Transverse colon (tissue), 4 donors: Measurements from ENCODE around the gene AGPS. TPM values are rescaled to one million over a fixed set of nuclear protein-coding genes. Genes with fewer than 3 reads are reported as not detected.

Source experiments
- DNase-seq: peaks from one replicate; pipeline ENCODE4 v3.0.0-alpha.2; 2019
- H3K27ac ChIP-seq, 4 donors: fragments of 200-600 bp; sonication (generic); 2 replicates each; pipeline ENCODE4 v1.5.1; 2016 to 2018; ENCODE audit warnings: inconsistent platforms in 4 of 4
- H3K27me3 ChIP-seq: fragments of 200-600 bp; sonication (generic); 2 replicates; pipeline ENCODE4 v1.5.1; 2017; ENCODE audit warnings: inconsistent platforms
- H3K36me3 ChIP-seq, 4 donors: fragments of 200-600 bp; sonication (generic); 2 replicates each; pipeline ENCODE4 v1.5.1; 2017 to 2019; ENCODE audit warnings: inconsistent platforms in 4 of 4
- H3K4me1 ChIP-seq, 4 donors: fragments of 200-600 bp; sonication (generic); 2 replicates each; pipeline ENCODE4 v1.5.1; 2017 to 2020; ENCODE audit warnings: inconsistent platforms in 4 of 4
- H3K4me3 ChIP-seq, 4 donors: fragments of 200-600 bp; sonication (generic); 1 replicate in 1 of 4; 2 replicates in 3 of 4; pipeline versions ENCODE4 v1.5.1 to v1.6.1; 2017 to 2019; ENCODE audit warnings: inconsistent platforms in 4 of 4
- H3K9me3 ChIP-seq, 2 donors: fragments of 200-600 bp; sonication (generic); 2 replicates each; pipeline ENCODE4 v1.5.1; 2017 to 2019; ENCODE audit warnings: inconsistent platforms in 2 of 2
- CTCF ChIP-seq, 5 experiments: fragments of 200-600 bp in 3 of 5; fragments of 450-650 bp in 2 of 5; sonication (generic) in 3 of 5; IDR thresholded peaks; 1 replicate in 2 of 5; 2 replicates in 3 of 5; pipeline ENCODE4 v1.5.1; 2016 to 2017; ENCODE audit warnings: antibody characterized with exemption in 5 of 5, inconsistent platforms in 3 of 5, mild to moderate bottlenecking in 2 of 5, moderate library complexity in 1 of 5
- EP300 ChIP-seq: sonication (generic); formaldehyde crosslinking; IDR thresholded peaks from one replicate; pipeline ENCODE4 v1.6.1; 2017; ENCODE audit warnings: antibody characterized with exemption, low read depth
- POLR2A ChIP-seq: fragments of 450-650 bp; IDR thresholded peaks from one replicate; pipeline ENCODE4 v1.6.1; 2016; ENCODE audit warnings: antibody characterized with exemption, mild to moderate bottlenecking, moderate library complexity
- POLR2AphosphoS5 ChIP-seq, 3 donors: sonication (generic); formaldehyde crosslinking; IDR thresholded peaks; one replicate each; pipeline ENCODE4 v1.6.1; 2016; ENCODE audit warnings: antibody characterized with exemption in 3 of 3
- WGBS, 2 donors: methylation state at CpG; one replicate each; pipeline ENCODE4 v1.1.5; 2018; ENCODE audit warnings: low coverage in 1 of 2; 5-methylcytosine and 5-hydroxymethylcytosine counted together
- in situ Hi-C, 4 donors: fragments of 200-750 bp; cut with MboI; loops; one replicate each; pipeline versions ENCODE4 v1.15.0 to v1.15.1; 2017; ENCODE audit warnings: low sequenced_read_pairs in 3 of 4, low pct_ligation_motif_present in 1 of 4, low pct_unique_long_range_greater_than_20kb in 1 of 4
- intact Hi-C: fragments of 100-400 bp; cut with DNase I; formaldehyde crosslinking; loops from one replicate; pipeline ENCODE4 v1.15.1; 2023; ENCODE audit warnings: low total_unique reads
- total RNA-seq, 4 donors: library from RNA; depleted of rRNA; stranded (reverse); fragments of >200 nt; gene quantifications; one replicate each; pipeline ENCODE4 v1.1.0, GENCODE V29; 2016

The AGPS gene
- total RNA-seq, 4 donors from 2014 or later = 15.0 to 81.6 (median 58.1) TPM

GRCh38 chr2:177588671-177589070, 196.1 kb downstream of the AGPS start:
- intact Hi-C loops = no loop called here
- Histone ChIP-seq H3K27ac (no peak overlapping the region), H3K9me3 (no peaks in the 10 kb centered on the region), H3K4me1 (peaks cover 0 to 11% (median 4%) of the 10 kb centered on the region in 4 donors), H3K36me3 (no peaks in the 10 kb centered on the region), H3K27me3 (no peaks in the 10 kb centered on the region), H3K4me3 (no peak overlapping the region)
- no peak for TF ChIP-seq EP300
- TF ChIP-seq POLR2AphosphoS5 (IDR thresholded peaks at IDR 0.05) = no peak
- no peak for TF ChIP-seq CTCF (IDR thresholded peaks at IDR 0.05)
- TF ChIP-seq POLR2A = no peak
- in situ Hi-C loops = no loop called here
- no peak for DNase-seq
- WGBS, 2 donors = 80 to 83% methylated on average over 2 to 3 of the region's 3 CpGs

- in situ Hi-C loops = no loop called here
- intact Hi-C loops = no loop called here
- Histone ChIP-seq H3K9me3 (no peaks in the 10 kb centered on the region), H3K36me3 (no peaks in the 10 kb centered on the region), H3K4me1 (peaks cover 0 to 11% (median 4%) of the 10 kb centered on the region in 4 donors), H3K27me3 (no peaks in the 10 kb centered on the region), H3K4me3 (no peak overlapping the region), H3K27ac (no peak overlapping the region)
- DNase-seq = no peak
- TF ChIP-seq CTCF (IDR thresholded peaks at IDR 0.05) = no peak
- no peak for TF ChIP-seq EP300
- 60 to 88% methylated on average over 1 of the region's 1 CpG for WGBS, 2 donors
Measured at GRCh38 chr2:177589186-177589585, 196.6 kb downstream of the AGPS start.

DNA sequence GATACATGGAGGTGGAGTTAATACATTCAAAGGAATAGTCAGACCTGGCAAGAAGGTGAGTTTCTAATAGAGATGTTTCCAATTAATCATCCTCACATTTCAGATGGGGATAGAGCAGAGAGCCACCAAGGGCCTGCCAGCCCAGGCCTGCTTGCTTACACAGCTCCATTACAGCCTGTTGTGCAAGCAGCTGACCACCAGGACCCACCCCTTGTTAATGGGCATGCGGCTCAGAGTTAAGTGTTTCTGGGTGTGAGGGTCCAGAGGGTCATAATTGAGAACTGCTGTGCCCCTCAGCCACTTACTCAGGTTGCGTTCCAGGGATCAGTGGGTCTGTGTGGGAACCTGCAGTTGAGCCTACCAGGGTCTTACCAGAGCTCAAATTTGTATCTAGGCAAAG, 199.8 kb downstream of the AGPS start:
- Histone ChIP-seq H3K27me3 (no peaks in the 10 kb centered on the region), H3K4me1 (peaks cover 0 to 3% (median 0%) of the 10 kb centered on the region in 4 donors), H3K9me3 (no peaks in the 10 kb centered on the region), H3K4me3 (no peak overlapping the region), H3K36me3 (no peaks in the 10 kb centered on the region), H3K27ac (no peak overlapping the region)
- 67 to 85% methylated on average over 1 to 2 of the region's 2 CpGs for WGBS, 2 donors
- in situ Hi-C loops = no loop called here
- TF ChIP-seq POLR2AphosphoS5 (IDR thresholded peaks at IDR 0.05) (no peak), EP300 (no peak), POLR2A (no peak), CTCF (IDR thresholded peaks at IDR 0.05) (no peak)
- intact Hi-C loops = no loop called here
- no peak for DNase-seq

DNA sequence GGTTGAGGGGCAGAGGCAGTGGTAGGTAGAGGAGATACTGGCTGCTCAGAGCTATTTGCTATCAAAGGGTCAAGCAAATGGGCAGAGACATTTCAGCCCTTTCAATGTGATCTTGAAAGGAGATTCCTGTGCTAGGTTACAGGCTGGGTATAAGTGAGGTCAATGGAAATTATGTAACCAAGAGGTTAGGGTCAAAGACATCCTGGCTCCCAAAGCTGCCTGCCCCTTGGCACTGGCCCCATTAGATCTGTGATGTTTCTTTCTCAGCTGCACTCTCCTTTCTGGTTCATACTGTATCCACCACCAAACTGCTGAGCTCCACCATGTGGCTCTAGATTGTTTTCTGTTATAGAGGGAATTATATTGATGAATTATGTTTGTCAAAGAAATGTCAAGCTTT, 200.4 kb downstream of the AGPS start:
- in situ Hi-C loops = no loop called here
- intact Hi-C loops = no loop called here

More for the DNA sequence above, 200.4 kb downstream of the AGPS start:
- Histone ChIP-seq H3K4me1 (peaks cover 0 to 8% (median 4%) of the 10 kb centered on the region in 4 donors), H3K9me3 (no peaks in the 10 kb centered on the region), H3K27ac (no peak overlapping the region), H3K36me3 (no peaks in the 10 kb centered on the region), H3K27me3 (no peaks in the 10 kb centered on the region), H3K4me3 (no peak overlapping the region)
- DNase-seq = no peak
- no peak for TF ChIP-seq EP300
- no peak for TF ChIP-seq POLR2AphosphoS5 (IDR thresholded peaks at IDR 0.05)
- no peak for TF ChIP-seq POLR2A
- no peak for TF ChIP-seq CTCF (IDR thresholded peaks at IDR 0.05)
